Loucy (cell line): Measurements from ENCODE around the gene JAK3.

Source experiments
- EZH2phosphoT487 ChIP-seq: fragments of 200-600 bp; IDR thresholded peaks from 2 replicates; pipeline ENCODE4 v1.6.1; 2018; ENCODE audit warnings: antibody characterized with exemption, mild to moderate bottlenecking, moderate library complexity, borderline replicate concordance
- TF ChIP-seq, protein P1 (sequence below): fragments of 200-600 bp; sonication (generic); conservative IDR thresholded peaks from 2 replicates; pipeline ENCODE4 v1.5.1; 2014; ENCODE audit warnings: mild to moderate bottlenecking, antibody characterized with exemption, low read length

DNA sequence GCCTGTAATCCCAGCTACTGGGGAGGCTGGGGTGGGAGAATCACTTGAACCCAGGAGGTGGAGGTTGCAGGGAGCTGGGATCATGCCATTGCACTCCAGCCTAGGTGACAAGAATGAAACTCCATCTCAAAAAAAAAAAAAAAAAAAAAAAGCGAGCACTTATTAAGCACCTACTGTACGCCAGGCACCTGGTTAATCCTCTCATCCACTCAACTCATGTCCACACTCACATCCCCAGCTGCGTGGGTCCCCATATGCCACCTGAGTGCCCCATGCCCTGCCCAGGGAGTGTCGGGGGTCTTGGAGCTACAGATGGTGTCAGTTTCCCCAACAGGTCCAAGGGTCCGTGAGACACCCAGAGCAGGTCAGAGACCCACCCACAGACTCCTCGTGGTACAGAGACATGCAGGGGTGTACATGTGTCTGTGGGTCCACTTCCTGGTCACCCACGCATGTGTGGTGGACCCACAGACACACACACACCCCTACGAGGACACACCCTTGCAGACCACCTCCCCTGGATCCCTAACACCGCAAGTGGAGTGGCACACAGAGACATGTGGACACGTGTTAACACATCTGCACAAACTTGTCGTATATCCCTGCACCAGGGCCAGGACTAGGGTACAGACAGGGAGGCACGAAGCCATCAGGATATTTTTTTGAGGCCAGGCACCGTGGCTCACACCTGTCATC lies 30.0 kb downstream of the JAK3 start:
- TF ChIP-seq, protein P1, sequence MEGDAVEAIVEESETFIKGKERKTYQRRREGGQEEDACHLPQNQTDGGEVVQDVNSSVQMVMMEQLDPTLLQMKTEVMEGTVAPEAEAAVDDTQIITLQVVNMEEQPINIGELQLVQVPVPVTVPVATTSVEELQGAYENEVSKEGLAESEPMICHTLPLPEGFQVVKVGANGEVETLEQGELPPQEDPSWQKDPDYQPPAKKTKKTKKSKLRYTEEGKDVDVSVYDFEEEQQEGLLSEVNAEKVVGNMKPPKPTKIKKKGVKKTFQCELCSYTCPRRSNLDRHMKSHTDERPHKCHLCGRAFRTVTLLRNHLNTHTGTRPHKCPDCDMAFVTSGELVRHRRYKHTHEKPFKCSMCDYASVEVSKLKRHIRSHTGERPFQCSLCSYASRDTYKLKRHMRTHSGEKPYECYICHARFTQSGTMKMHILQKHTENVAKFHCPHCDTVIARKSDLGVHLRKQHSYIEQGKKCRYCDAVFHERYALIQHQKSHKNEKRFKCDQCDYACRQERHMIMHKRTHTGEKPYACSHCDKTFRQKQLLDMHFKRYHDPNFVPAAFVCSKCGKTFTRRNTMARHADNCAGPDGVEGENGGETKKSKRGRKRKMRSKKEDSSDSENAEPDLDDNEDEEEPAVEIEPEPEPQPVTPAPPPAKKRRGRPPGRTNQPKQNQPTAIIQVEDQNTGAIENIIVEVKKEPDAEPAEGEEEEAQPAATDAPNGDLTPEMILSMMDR: no peak
- no peak for TF ChIP-seq EZH2phosphoT487
